ENCODE data around the gene GARNL3. TPM values are rescaled to one million over a fixed set of nuclear protein-coding genes. Genes with fewer than 3 reads are reported as not detected.

The GARNL3 gene
- total and polyA plus RNA-seq, 11 donors, result 7.1 to 60.4 (median 20.3) TPM

DNA sequence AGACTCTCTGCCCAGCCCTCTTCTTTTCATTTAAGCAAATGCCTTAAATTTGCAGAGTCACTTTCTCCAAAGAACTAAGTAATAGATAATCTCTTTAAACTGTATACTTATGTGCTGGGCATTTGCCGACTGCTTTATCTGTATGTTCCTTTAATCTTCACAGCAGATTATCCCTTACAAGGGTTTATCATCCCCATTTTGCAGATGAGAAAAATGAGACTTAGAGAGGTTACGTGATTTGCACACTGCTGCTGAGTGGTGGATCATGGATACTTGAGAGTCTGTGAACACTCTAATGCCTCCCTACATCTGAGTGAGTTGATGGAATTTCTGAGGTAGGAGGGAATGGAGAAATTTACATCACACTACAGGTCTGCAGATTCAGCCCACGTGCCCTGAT, 163.8 kb downstream of the GARNL3 start:
- TF ChIP-seq, protein P1, sequence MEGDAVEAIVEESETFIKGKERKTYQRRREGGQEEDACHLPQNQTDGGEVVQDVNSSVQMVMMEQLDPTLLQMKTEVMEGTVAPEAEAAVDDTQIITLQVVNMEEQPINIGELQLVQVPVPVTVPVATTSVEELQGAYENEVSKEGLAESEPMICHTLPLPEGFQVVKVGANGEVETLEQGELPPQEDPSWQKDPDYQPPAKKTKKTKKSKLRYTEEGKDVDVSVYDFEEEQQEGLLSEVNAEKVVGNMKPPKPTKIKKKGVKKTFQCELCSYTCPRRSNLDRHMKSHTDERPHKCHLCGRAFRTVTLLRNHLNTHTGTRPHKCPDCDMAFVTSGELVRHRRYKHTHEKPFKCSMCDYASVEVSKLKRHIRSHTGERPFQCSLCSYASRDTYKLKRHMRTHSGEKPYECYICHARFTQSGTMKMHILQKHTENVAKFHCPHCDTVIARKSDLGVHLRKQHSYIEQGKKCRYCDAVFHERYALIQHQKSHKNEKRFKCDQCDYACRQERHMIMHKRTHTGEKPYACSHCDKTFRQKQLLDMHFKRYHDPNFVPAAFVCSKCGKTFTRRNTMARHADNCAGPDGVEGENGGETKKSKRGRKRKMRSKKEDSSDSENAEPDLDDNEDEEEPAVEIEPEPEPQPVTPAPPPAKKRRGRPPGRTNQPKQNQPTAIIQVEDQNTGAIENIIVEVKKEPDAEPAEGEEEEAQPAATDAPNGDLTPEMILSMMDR (IDR thresholded peaks at IDR 0.05), result no peak
- no peak for TF ChIP-seq POLR2A (IDR thresholded peaks at IDR 0.05)
- DNase-seq, result no peak
- no peak overlapping the region for H3K4me3 ChIP-seq
- no peak overlapping the region for H3K27ac ChIP-seq
- H3K27me3 ChIP-seq, result no peaks in the 10 kb centered on the region
- no peaks in the 10 kb centered on the region for H3K9me3 ChIP-seq
- no peak for ATAC-seq
- peaks cover 3 to 25% (median 17%) of the 10 kb centered on the region in 12 donors for H3K4me1 ChIP-seq
- intact Hi-C loops (cut with DNase I), result no loop called here
- WGBS, 4 donors, result 86 to 94% (median 90%) methylated on average over 3 of the region's 3 CpGs
- peaks cover 0 to 62% (median 42%) of the 10 kb centered on the region in 9 donors for H3K36me3 ChIP-seq

DNA sequence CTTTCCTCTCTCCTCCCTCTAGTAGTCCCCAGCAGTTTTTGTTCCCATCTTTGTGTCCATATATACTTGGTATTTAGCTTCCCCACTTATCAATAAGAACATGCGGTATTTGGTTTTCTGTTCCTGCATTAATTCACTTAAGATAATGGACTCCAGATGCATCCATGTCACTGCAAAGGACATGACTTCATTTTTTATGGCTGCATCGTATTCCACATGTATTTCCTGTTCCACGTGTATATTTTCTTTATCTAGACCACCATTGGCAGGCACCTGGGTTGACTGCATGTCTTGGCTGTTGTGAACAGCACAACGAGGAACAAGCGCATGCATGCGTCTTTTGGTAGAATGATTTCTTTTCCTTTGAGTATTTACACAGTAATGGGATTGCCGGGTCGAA, 165.8 kb downstream of the GARNL3 start:
- DNase-seq (no peak), ATAC-seq (no peak)
- intact Hi-C loops (cut with DNase I), result no loop called here
- Histone ChIP-seq H3K4me3 (no peak overlapping the region), H3K9me3 (no peaks in the 10 kb centered on the region), H3K27me3 (no peaks in the 10 kb centered on the region), H3K36me3 (peaks cover 3 to 82% (median 63%) of the 10 kb centered on the region in 9 donors), H3K27ac (no peak overlapping the region), H3K4me1 (peaks cover under 1 to 17% (median 9%) of the 10 kb centered on the region in 12 donors)
- no peak for TF ChIP-seq POLR2A (IDR thresholded peaks at IDR 0.05)
- TF ChIP-seq, protein P1 (IDR thresholded peaks at IDR 0.05), result no peak
- 95 to 97% (median 96%) methylated on average over 8 of the region's 8 CpGs for WGBS, 4 donors

DNA sequence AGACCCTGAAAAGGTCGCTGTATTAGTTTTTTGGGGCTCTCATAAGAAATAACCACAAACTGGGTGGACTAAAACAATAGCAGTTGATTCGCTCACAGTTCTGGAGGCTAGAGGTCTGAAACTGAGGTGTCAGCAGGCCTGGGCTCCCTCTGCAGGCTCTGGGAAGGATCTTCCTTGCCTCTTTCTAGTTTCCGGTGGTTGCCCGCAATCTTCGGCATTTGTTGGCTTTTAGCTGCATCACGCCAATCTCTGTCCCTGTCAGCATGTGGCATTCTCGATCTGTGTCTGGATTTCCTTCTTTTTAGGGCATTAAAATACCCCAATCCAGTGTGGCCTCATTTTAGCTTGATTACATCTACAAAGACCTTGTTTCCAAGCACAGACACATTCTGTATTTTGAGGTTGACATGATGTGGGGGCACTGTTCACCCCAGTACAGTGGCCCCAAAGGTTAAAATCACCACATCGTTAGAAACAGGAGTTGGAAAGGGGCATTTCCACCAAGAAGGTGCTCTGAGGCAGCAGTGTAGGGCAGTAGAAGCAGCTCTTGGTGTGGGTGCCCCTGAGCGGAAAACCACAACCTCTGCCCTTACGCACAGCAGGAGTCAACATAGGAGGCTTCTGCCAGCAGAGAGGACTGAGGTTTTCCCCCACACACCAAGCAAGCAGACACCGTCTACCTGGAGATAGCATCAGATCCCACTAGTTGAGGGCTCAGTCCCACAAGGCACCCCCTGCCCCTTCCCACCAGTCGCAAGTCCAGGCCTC, 173.1 kb downstream of the GARNL3 start:
- H3K9me3 ChIP-seq, result no peaks in the 10 kb centered on the region
- WGBS, 4 donors, result 85 to 89% (median 87%) methylated on average over 12 of the region's 12 CpGs
- no peak for ATAC-seq
- H3K4me1 ChIP-seq, result no peaks in the 10 kb centered on the region
- H3K27ac ChIP-seq, result no peak overlapping the region
- H3K27me3 ChIP-seq, result no peaks in the 10 kb centered on the region
- no peak overlapping the region for H3K4me3 ChIP-seq
- intact Hi-C loops (cut with DNase I), result no loop called here
- peaks cover 16 to 100% (median 98%) of the 10 kb centered on the region in 9 donors for H3K36me3 ChIP-seq
- TF ChIP-seq POLR2A (IDR thresholded peaks at IDR 0.05), result no peak
- TF ChIP-seq, protein P1 (IDR thresholded peaks at IDR 0.05), result no peak
- DNase-seq, result no peak

DNA sequence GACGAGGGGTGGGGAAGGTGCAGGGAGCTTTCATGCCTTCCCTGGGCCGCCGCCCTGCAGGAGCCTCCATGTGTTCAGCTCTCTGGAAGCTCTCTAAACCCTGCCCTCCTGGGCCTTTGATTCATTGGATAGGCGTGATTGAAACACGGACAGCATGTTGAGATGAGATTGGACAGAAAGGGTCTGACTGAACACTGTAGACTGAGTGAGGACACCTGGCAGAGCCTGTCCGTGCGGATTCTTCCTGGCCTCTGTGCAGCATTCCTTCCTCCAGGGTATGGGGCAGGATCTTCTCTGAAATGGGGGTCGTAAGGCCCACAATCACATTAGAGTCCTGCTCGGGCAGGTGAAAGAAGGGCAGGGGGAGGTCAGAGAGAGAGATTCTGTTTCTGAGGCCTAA, 173.8 kb downstream of the GARNL3 start:
- WGBS, 4 donors, result 93 to 95% (median 95%) methylated on average over 9 of the region's 9 CpGs
- no peak overlapping the region for H3K4me3 ChIP-seq
- no peaks in the 10 kb centered on the region for H3K4me1 ChIP-seq
- TF ChIP-seq, protein P1 (IDR thresholded peaks at IDR 0.05), result no peak
- TF ChIP-seq POLR2A (IDR thresholded peaks at IDR 0.05), result no peak
- intact Hi-C loops (cut with DNase I), result no loop called here
- H3K27ac ChIP-seq, result no peak overlapping the region
- no peaks in the 10 kb centered on the region for H3K9me3 ChIP-seq
- H3K36me3 ChIP-seq, result peaks cover 16 to 100% (median 98%) of the 10 kb centered on the region in 9 donors
- H3K27me3 ChIP-seq, result no peaks in the 10 kb centered on the region
- DNase-seq, result no peak
- ATAC-seq, result no peak

Other genes starting within 250 kb of the GARNL3 start
- gene ANGPTL2, start 142.1 kb upstream of the GARNL3 start, total RNA-seq, result 10 to 100 TPM; 25.6 to 92.5 (median 47.4) TPM
- 10 to 100 TPM; 17.0 to 19.4 TPM for gene ANGPTL2, start 142.1 kb upstream of the GARNL3 start, polyA plus RNA-seq
- 10 to 100 TPM; 12.1 to 25.0 (median 14.9) TPM for gene SLC2A8, start 132.4 kb downstream of the GARNL3 start, total RNA-seq
- gene SLC2A8, start 132.4 kb downstream of the GARNL3 start, polyA plus RNA-seq, result 10 to 100 TPM; 15.6 to 22.1 TPM
- gene ZNF79, start 159.6 kb downstream of the GARNL3 start, total RNA-seq, result 1 to 10 TPM; 4.6 to 7.4 (median 5.8) TPM
- 1 to 10 TPM; 3.1 to 3.6 TPM for gene ZNF79, start 159.6 kb downstream of the GARNL3 start, polyA plus RNA-seq
- 100 to 1,000 TPM; 408 to 937 (median 547) TPM for gene RPL12, start 186.6 kb downstream of the GARNL3 start, total RNA-seq
- 1,000 to 10,000 TPM; 1,225 to 1,523 TPM for gene RPL12, start 186.6 kb downstream of the GARNL3 start, polyA plus RNA-seq
- 10 to 100 TPM; 21.9 to 42.2 (median 31.6) TPM for gene LRSAM1, start 186.7 kb downstream of the GARNL3 start, total RNA-seq
- 10 to 100 TPM; 22.2 to 38.0 TPM for gene LRSAM1, start 186.7 kb downstream of the GARNL3 start, polyA plus RNA-seq

Data from heart left ventricle (tissue), 16 donors.